HG03159 (cell line): ENCODE data around the gene FAM222B.
"Not testable (repeated sequence)": the region's sequence is repeated elsewhere in the genome, so short reads cannot be mapped to it uniquely, and the experiment has no call there.

Experiments
- ATAC-seq: cut with Tn5 transposase; IDR thresholded peaks from one replicate; pipeline ENCODE4 v1.9.1; 2021; ENCODE audit warnings: mild to moderate bottlenecking, moderate library complexity; ENCODE audit not compliant: unreplicated experiment

Gene FAM222B

DNA sequence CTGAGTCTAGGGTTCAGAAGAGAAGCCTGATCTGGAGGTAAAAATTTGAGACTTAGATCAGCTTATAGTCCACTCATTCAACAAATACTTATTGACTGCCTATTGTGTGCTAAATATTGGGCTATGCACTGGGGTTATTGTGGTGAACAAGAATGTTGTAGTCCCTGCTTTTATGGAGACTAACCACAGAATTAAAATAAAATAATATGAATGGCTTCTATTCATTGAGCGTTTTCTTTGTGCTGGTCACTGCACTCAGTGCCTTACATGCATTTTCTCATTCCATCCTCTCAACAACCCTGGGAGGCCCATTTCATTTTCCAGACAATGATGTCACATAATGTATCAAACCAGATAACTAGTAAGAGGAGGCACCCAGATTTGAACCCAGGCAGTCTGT lies 109.2 kb downstream of the FAM222B start:
- ATAC-seq: no peak

DNA sequence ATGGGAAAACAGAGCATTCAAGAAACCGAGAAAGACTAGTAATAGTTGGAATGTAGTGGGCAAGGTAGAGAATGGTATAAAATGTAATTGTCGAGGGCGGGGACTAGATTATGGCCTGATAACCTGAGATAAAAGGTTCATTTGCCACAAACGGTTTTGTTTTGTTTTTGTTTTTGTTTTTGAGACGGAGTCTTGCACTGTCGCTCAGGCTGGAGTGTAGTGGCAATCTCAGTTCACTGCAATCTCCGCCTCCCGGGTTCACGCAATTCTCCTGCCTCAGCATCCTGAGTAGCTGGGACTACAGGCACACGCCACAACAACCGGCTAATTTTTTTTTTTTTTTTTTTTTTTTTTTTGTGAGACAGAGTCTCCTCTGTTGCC lies 112.7 kb downstream of the FAM222B start:
- no peak for ATAC-seq

DNA sequence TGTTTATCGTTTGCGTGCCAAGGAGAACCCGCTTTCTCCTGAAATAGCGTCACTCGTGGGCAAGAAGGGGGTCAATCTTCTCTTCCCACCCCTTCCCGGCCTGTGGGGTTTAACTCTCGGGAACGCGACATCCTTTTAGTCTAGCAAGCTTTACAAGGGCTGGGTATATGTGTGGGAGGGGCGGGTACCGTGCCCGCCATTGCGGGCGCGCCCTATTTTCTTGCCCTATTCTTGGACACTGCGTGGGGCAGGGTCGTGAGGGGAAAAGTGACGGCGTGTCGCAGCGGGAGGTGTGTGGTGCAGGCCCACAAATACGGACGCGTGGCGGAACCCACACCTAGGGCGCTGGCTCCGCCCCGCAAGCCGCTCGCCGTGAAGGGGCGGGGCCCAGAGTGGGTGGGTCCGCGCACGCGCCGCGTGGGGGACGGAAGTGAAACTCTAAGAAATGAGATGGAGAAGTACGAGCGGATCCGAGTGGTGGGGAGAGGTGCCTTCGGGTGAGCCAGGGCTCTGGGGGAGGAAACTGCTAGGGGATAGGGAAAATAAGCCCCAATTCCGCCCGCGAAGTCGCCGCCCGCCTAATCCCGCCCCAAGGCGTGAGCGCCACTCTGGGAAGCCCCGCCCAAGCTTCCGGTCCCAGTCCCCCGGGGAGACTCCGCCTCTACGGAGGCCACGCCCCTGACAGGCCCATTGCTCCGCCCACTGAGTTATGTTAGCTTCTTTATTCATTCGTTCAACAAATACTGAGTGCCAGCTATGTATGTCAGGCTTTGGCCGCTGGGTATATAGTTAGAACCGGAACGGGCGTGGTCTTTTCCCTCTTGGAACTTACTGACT lies 114.0 kb downstream of the FAM222B start, which contains the start of gene NEK8:
TSS of gene NEK8 (plus strand) at position 425 of the 837 bp plus-strand sequence. CDS start at position 451, 26 bp downstream.
- ATAC-seq: peak; percentile 34

DNA sequence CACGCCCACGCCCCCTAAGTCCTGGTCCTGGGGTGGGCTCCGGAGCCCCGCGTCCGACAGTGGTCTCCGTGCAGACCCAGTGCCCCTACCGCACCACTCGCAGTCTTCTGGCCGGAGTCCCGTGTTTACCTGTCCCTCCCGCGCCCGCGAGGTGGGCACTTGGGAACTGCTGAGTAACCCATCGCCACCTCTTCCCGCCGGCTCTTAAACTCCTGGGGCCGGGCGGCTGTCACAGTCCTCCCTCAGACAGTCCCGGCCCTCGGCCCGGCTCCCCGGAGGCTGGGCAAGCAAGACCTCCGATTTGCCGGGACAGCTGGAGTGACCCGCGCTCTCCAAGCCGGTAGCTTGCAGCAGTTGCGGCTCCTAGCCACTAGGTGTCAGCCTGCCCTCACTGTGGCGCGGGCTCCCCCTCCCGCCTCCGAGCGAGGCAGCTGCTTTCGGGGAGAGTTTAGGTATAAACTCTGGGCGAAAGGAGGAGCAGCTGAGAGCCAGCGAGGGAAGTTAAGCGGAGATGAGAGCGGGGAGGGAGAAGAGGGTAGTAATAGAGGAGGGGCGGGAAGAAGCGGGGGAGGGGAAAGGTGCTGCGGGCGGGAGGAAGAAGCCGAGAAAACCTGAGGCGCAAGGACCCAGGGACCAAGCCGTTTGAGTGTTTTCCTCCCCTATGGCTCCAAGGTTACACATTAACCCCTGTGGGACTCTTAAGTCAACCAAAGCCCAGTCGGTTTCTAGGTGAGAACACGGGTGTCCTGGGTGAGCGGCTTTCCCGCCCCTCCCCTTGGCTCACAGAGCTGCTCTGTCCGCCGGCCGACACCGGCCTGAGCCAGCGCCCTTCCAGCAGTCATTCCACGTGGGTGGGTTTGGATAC lies 115.7 kb downstream of the FAM222B start:
- peak; percentile 38 for ATAC-seq

DNA sequence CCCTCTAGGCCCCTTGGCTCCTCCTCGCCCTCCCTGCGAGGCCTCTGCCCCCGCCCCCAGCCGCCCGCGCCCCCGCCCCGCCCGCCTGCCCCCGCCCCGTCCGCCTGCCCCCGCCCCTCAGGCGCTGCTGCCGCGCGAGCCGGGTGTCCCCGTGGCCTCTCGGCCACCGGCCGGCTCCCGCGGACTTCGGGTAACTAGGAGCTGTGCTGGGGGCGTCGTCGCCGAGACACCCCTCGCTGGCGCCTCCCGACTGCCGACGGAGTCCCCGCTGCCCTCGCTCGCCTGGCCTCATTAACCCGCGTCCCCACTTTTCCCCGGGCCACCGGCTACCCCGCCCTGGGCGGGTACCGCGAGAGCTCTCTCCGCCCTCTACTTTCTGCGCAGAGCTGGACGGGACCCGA lies 116.4 kb downstream of the FAM222B start, which contains the start of gene TLCD1:
TSS of gene TLCD1 (minus strand) at position 8 of the 401 bp plus-strand sequence. CDS start 136 bp downstream, outside the sequence.
- ATAC-seq: no peak

DNA sequence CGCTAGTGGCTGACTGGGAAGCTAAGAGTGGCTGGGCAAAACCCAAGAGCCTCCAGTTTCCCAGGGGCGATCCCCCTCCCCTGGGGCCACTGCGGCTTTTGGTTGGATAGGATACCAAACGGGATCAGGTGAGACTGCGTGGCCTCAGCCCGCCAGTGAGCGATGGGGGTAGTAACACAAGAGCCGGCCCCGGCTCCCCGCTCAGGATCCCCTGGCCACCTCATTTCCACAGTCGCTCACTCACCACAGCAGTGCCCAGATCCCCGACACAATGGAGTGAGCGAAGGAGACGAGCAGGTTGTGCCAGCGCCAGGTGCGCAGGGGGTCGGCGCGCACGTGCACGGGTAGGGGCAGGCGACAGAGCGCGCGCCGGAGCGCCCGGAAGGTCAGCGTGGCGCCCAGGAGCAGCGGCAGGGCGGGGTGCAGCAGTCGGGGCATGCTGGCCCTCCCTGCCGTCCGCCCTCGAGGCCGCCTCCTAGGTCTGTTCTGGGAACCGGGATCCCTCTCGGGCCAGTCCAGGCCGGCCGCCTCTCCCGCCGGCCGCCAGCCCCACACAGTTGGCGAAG lies 116.8 kb downstream of the FAM222B start:
- no peak for ATAC-seq

DNA sequence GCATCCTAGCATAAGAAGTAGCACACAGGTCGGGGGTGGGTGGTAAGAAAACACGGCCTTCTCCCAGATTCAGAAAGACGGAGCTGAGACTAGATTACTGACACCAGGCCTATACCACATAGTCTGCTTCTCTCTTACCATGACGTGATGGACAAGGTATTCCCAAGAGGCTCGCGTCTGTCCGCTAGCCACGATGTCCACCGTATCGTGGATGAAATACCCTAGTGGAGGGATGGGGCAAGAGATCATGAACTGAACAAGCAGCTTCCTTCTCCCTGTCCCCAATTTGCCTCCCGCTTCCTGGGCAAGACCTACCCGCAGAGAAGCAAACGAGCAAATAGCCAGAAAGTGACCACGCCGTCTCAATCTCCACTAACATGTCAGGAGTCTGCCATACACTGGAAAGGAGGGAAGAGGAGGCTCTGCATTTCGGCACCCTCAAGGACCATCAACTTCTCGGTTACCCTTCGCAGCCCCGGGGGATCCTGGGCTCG lies 117.4 kb downstream of the FAM222B start:
- no peak for ATAC-seq

DNA sequence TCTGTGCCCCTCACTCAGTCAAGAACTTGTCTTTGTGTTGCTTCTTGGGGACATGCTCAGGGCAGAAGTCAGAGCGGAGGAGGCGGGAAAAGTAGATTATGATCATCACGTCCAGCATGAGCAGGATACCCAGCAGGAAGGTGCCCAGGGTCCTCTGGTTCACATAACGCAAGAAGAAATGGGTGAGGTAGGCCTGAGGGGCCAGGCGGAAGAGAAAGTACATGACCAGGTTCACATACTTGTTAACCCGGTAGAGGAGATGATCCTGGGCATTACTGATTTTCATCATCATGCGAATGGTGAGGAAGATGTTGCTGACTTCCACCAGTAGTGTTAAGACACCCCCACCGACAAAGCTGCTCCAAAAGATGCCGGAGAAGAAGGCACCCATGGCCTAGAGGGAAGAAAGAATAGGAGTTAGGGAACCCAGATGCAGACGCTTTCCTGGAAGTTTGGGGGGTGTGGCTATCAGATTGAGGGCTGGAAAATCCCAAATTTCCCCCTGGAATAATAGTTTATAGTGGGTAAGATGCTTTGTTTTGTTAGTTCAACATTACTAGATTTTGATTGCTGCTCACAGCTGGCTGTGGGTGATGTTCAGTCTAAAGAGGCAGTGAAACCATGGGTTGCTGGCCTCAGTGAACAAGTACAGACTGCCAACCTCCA lies 118.0 kb downstream of the FAM222B start:
- no peak for ATAC-seq

DNA sequence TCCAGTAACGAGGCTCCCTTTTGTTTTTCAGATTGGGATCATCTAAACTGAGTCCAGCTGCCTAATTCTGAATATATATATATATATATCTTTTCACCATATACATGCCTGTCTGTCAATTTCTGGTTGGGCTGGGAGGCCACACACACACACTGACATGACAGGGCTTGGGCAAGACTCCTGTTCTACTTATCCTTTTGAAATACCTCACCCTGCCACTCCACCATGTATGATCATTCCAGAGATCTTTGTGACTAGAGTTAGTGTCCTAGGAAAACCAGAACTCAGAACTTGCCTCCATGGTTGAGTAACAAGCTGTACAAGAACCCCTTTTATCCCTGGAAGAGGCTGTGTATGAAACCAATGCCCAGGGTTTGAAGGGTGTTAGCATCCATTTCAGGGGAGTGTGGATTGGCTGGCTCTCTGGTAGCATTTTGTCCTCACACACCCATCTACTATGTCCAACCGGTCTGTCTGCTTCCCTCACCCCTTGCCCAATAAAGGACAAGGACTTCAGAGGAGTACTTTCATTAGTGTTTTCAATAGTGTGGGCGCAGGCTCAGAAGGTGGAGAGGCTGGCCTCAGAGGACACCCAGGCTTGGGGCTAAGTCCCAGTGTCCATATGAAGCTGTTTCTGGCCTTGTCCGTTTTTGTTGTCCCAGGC lies 118.6 kb downstream of the FAM222B start:
- ATAC-seq: not testable (repeated sequence)

DNA sequence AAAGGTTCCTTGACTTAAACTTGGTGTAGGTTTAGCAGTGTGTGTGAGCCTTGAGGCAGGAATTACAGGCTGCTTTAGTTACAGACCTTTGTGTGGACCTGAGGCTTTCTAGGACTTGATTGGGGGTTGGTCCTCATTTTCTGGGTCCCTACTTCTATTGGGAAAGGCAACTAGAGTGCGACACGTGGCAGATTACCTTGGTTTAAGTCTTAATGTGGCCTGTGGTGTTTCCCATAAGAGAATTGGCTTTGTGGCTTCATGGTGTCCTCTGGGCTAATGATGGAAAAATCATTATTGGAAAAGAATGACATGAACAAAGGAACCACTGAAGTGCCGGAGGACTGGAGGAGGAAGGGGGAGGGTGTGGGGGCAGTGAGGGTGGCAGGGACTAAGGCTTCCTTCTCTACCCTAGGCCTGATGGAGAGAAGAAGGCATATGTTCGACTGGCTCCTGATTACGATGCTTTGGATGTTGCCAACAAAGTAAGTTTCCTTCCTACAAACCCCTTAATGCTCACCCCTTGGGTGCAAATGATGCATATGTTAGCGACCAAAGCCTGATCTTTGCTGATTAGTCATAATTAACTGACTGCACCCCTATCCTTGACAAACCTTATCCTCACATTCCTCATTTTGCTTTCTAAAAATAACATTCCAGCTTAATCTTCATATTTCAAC lies 119.3 kb downstream of the FAM222B start:
- no peak for ATAC-seq

DNA sequence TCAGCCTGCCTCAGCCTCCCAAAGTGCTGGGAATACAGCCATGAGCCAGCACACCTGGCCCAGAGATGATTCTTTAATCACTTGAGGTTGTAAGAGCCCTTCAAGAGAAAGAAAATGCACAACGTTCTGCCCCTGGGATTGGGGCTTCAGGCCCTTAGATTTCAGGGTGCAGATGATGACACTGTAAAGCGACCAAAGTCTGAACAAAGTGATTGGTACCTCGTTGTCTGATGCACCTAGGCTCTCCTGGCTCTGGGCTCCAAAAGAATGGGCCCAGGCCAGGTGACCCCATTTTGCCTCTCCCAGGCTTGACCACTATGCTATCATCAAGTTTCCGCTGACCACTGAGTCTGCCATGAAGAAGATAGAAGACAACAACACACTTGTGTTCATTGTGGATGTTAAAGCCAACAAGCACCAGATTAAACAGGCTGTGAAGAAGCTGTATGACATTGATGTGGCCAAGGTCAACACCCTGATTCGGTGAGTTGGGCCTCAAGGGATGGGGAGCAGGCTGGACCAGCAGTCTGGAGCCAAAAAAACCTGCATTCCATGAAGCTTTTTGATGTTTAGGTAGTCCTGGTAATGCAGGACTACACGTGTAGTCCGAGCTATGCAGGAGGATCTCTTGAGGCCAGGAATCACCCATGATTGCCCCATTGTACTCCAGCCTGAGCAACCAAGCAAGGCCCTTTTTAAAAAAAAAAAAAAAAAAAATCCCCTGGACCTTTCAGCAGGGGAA lies 120.0 kb downstream of the FAM222B start:
- no peak for ATAC-seq

DNA sequence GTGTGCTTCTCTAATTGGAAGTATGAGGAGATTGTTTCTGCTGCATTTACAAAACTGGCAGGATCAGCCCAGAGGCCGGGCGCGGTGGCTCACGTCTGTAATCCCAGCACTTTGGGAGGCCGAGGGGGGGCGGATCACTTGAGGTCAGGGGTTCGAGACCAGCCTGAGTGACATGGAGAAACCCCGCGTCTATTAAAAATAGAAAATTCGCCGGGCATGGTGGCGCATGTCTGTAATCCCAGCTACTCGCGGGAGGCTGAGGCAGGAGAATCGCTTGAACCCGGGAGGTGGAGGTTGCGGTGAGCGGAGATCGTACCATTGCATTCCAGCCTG lies 121.6 kb downstream of the FAM222B start:
- not testable (repeated sequence) for ATAC-seq

DNA sequence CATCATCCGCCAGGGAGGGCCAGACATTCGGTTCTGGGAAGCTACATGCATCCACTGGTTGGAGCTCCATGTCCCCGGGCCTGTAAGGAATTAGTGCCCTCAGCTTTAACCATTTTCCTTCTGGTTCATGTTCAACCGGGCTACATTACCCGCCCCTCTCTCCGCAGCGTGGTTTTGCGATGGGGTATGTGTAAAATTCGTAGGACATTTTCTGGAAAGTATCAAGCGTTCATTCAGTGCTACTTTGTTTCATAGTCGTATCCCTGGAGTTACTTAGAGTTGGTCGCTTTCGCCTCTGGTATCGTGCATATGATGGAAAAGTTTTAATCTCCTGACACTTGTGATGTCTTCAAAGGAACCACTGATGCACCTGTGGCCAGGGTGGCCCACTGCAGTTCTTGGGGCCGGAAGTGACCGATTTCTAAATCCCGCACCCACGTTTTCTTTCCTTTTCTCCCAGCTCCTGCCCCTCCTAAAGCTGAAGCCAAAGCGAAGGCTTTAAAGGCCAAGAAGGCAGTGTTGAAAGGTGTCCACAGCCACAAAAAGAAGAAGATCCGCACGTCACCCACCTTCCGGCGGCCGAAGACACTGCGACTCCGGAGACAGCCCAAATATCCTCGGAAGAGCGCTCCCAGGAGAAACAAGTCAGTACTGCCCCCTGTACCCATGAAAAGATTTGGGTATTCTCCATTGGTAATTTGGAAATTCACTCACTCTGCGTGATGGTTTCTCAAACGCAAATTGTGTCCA lies 122.2 kb downstream of the FAM222B start:
- no peak for ATAC-seq

DNA sequence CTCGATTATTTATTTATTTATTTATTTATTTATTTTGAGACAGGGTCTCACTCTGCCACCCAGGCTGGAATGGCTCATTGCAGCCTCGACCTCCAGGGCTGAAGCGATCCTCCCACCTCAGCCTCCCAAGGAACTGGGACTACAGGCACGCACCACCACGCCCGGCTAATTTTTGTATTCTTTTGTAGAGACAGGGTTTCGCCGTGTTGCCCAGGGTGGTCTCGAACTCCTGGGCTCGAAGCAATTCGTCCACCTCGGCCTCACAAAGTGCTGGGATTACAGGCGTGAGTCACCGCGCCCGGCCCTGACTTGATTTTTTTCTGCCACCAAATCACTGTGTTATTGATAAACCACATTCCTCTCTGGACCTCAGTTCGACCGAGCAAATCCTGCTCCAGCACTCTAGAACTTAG lies 123.6 kb downstream of the FAM222B start:
- ATAC-seq: no peak

DNA sequence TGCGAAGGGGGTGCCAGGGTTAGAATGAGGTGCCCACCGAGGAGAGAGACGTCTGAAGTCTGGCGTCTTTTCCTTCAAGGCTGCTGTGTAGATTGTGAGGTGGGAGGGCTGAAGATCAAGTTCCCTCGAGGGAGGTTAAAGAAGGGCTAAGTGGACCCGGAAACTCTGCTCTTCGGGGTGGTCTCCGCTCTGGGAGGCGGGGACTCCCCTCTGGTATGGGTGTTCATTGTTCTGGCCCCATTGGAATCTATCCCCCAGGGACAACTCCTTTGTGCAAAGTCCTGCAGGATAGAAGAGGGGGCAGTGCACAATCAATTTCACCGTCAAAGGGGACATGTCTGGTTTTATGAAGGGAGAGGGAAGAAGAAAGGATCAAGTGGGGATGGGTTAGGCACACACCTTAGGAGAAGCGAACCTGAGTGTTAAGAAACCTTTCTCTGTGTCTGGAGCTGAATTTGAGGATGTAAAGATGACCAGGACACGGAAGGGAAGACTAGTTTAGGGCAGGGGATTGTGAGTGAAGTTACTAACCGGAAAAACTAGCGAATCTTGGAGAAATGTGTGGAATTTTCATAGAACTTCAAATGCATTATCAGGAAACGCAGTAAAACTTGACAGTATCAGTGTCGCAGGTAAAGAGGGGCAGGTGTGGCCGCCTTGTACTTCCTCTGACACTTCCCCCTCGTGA lies 124.1 kb downstream of the FAM222B start:
- no peak for ATAC-seq

DNA sequence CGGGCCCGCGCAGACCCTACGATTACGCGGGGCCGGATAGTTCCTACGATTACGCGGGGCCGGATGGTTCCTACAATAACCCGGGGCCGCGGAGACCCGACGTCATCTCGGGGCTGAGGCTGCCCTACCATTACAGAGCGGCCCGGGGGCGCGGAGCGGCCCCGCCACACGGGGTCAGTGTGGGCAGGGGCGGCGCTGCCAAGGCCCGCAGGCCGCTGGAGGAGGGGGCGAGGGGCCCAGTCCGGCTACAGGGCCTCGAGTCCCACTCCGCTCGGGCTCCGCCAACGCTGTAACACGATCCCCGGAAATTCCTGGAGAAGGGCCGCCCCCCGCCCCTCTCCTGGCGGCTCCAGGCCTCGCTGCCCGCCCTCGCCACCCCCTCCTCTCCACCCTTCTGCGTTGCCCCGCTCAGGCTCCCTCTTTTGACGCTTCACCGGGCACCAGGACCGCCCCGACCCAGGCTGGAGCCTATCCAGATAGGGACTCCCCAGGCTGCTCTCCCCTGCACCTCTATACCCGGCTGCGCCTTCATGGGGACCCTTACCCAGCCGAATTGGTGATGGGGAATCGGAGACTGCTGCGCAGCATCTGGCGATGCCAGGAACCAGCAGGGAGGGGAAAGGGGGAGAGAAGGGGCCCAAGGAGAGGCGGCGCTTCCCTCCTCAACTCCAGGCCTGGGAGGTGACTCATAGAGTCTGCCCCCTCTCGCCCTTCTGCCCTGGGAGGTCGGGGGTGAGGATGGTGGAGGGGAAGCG lies 124.8 kb downstream of the FAM222B start, which contains the start of gene RAB34:
TSS of gene RAB34 (minus strand) at position 291 of the 755 bp plus-strand sequence. CDS start 602 bp downstream, outside the sequence.
- ATAC-seq: no peak
